ENCODE data around the gene MCM7. TPM values are rescaled to one million over a fixed set of nuclear protein-coding genes. Genes with fewer than 3 reads are reported as not detected.

MCM7 gene
- total and polyA plus RNA-seq, 4 donors: 36.0 to 54.7 (median 41.8) TPM

- ATAC-seq (ENCODE audit: insufficient read depth, low FRiP score) (no peak), DNase-seq (no peak)
- 94 to 95% methylated on average over 10 of the region's 10 CpGs for WGBS, 2 donors
- no peak overlapping the region for H3K4me3 ChIP-seq
- H3K27me3 ChIP-seq (ENCODE audit: control insufficient read depth in 3 of 3, insufficient read depth in 3 of 3, low read length in 2 of 3): no peaks in the 10 kb centered on the region
- H3K9me3 ChIP-seq (ENCODE audit: control insufficient read depth in 4 of 4, insufficient read depth in 3 of 4, low read length in 3 of 4): no peaks in the 10 kb centered on the region
- peaks cover 13 to 30% (median 18%) of the 10 kb centered on the region in 4 donors for H3K36me3 ChIP-seq (ENCODE audit: control insufficient read depth in 4 of 4, insufficient read depth in 4 of 4, low read length in 4 of 4)
- no peak overlapping the region for H3K27ac ChIP-seq (ENCODE audit: low read depth in 1 of 2, low read length in 1 of 2)
- no peak overlapping the region for H3K9ac ChIP-seq (ENCODE audit: insufficient read depth in 1 of 2, low read length in 2 of 2)
- H3K4me1 ChIP-seq (ENCODE audit: control insufficient read depth in 5 of 5, insufficient read depth in 5 of 5, low read length in 5 of 5): no peaks in the 10 kb centered on the region
- TF ChIP-seq CTCF (IDR thresholded peaks at IDR 0.05; ENCODE audit: control extremely low read depth, extremely low read depth): no peak
Measured at GRCh38 chr7:100057006-100057405, 44.2 kb downstream of the MCM7 start.

DNA sequence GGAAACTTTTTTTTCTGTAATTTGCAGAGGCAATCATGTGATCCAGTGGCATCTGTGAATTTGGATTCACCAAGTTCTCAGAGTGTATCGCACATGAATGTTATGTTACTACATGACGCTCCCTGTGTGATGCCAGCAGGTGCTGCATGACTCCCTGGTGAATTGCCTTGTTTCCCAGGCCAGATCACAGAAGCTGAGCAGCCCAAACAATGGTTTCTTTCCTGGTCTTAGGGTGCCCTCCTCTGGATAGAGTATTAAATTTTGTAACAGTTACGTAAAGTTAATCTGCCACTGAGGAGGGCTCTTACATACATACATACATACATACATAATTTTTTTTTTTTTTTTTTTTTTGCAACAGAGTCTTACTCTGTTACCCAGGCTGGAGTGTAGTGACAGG, 48.0 kb downstream of the MCM7 start:
- Histone ChIP-seq H3K4me3 (no peak overlapping the region), H3K9me3 (ENCODE audit: control insufficient read depth in 4 of 4, insufficient read depth in 3 of 4, low read length in 3 of 4) (no peaks in the 10 kb centered on the region), H3K9ac (ENCODE audit: insufficient read depth in 1 of 2, low read length in 2 of 2) (no peak overlapping the region), H3K27me3 (ENCODE audit: control insufficient read depth in 3 of 3, insufficient read depth in 3 of 3, low read length in 2 of 3) (no peaks in the 10 kb centered on the region), H3K4me1 (ENCODE audit: control insufficient read depth in 5 of 5, insufficient read depth in 5 of 5, low read length in 5 of 5) (peaks cover 0 to 8% (median 2%) of the 10 kb centered on the region in 5 donors), H3K36me3 (ENCODE audit: control insufficient read depth in 4 of 4, insufficient read depth in 4 of 4, low read length in 4 of 4) (peaks cover 6 to 18% (median 10%) of the 10 kb centered on the region in 4 donors), H3K27ac (ENCODE audit: low read depth in 1 of 2, low read length in 1 of 2) (no peak overlapping the region)
- ATAC-seq (ENCODE audit: insufficient read depth, low FRiP score) (peak; percentile 57), DNase-seq (peak; percentile 57 to 87 (median 86))
- 40 to 51% methylated on average over 3 of the region's 3 CpGs for WGBS, 2 donors
- peak; percentile 33 for TF ChIP-seq CTCF (IDR thresholded peaks at IDR 0.05; ENCODE audit: control extremely low read depth, extremely low read depth)

- Histone ChIP-seq H3K36me3 (ENCODE audit: control insufficient read depth in 4 of 4, insufficient read depth in 4 of 4, low read length in 4 of 4) (peaks cover 0 to 5% (median 2%) of the 10 kb centered on the region in 4 donors), H3K27ac (ENCODE audit: low read depth in 1 of 2, low read length in 1 of 2) (no peak overlapping the region), H3K4me1 (ENCODE audit: control insufficient read depth in 5 of 5, insufficient read depth in 5 of 5, low read length in 5 of 5) (peaks cover 0 to 8% (median 2%) of the 10 kb centered on the region in 5 donors), H3K9me3 (ENCODE audit: control insufficient read depth in 4 of 4, insufficient read depth in 3 of 4, low read length in 3 of 4) (peaks cover 0 to under 1% (median 0%) of the 10 kb centered on the region in 4 donors), H3K27me3 (ENCODE audit: control insufficient read depth in 3 of 3, insufficient read depth in 3 of 3, low read length in 2 of 3) (no peaks in the 10 kb centered on the region), H3K4me3 (no peak overlapping the region), H3K9ac (ENCODE audit: insufficient read depth in 1 of 2, low read length in 2 of 2) (no peak overlapping the region)
- no peak for TF ChIP-seq CTCF (IDR thresholded peaks at IDR 0.05; ENCODE audit: control extremely low read depth, extremely low read depth)
- DNase-seq: no peak
- ATAC-seq (ENCODE audit: insufficient read depth, low FRiP score): no peak
- WGBS, 2 donors: 87 to 95% methylated on average over 3 of the region's 3 CpGs
Measured at GRCh38 chr7:100051611-100052010, 49.6 kb downstream of the MCM7 start.
